A549 treated with AZD2906 at 1 μM for 4 hours (cell line): ENCODE data around the gene LZTR1. TPM values are rescaled to one million over a fixed set of nuclear protein-coding genes. Genes with fewer than 3 reads are reported as not detected.

Source experiments
- total RNA-seq: library from RNA; stranded (reverse); fragments of 200-300 nt; extraction: Qiagen RNA extraction; gene quantifications from 5 replicates; pipeline ENCODE4 v1.2.3, GENCODE V29; 2022

LZTR1 gene
- total RNA-seq: 12.6 to 21.2 TPM (median 17.1 TPM) in 5 replicates

DNA sequence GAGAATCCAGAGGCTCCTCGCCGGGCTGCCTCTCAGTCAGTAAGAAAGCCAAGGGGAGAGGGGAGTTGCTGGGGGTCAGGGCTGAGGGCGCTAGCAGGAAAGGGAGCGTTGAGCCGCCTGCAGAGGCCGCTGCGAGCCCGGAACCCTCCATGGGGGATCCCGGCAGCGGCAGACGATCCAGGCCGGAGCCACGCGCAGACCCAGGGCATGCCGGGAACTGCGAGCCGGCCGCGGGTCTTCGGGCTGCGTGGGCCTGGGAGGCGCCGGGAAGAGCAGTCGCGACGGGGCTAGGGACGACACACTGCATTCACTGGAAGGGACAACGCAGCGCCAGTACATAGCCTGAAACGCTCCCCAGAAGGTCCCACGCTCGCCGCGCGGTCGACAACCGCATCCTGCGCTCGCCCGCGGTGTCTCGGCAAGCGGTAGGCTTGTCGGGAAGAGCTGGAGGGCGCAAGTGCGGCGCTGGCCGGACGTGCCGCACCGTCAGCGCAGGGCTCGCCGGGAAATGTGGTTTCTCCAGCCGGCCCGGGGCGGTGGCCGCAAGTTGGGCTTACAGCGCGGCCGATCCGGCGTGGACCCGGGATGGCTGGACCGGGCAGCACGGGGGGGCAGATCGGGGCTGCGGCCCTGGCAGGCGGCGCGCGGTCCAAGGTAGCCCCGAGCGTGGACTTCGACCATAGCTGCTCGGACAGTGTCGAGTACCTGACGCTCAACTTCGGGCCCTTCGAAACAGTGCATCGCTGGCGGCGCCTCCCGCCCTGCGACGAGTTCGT lies at the start of gene LZTR1:
Gene LZTR1, plus strand, starts transcription at position 511 of the 776 bp plus-strand sequence. Its CDS starts 75 bp downstream, at position 586.

DNA sequence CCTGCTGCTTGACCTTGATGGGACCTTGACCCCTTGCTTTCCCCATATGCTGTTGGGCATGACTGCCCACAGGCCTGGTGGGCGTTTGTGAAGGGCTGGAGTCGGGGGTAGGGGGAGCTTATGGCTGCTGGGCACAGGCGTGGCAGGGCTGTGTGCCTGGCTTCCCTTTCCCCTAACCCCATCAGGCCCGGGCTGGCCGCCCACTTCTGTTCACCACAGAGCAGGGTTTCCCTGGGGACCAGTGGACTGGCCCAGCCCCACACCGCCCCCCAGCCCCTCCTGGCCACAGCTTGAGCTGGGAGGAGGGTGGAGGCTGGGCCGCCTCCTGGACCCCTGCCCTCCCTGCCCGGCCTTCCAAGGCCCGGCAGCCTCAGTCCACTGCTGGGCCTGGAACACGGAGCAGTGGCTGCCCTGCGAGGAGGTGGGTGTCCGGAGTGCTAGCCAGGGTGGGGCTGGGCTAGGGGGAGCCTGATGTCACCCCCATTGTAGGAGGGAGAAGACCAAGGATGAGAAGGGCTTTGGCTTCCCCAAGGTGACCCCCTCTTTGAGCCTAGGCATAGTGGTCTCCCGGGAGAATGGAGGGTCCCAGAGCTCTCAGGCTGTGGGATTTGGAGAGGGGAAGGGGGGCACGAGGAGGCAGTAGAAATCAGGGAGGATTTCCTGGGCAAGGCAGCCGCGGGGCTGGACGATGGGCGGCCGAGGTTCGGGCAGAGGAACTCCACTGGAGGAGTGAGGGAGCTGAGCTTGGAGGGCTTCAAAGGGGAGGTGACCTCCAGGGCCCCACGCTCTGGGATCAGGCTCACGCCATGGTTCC lies 15.0 kb upstream of the LZTR1 start, which contains the start of gene AIFM3:
Gene AIFM3, plus strand, starts transcription at position 373 of the 814 bp plus-strand sequence. CDS start 690 bp downstream, outside the sequence.

DNA sequence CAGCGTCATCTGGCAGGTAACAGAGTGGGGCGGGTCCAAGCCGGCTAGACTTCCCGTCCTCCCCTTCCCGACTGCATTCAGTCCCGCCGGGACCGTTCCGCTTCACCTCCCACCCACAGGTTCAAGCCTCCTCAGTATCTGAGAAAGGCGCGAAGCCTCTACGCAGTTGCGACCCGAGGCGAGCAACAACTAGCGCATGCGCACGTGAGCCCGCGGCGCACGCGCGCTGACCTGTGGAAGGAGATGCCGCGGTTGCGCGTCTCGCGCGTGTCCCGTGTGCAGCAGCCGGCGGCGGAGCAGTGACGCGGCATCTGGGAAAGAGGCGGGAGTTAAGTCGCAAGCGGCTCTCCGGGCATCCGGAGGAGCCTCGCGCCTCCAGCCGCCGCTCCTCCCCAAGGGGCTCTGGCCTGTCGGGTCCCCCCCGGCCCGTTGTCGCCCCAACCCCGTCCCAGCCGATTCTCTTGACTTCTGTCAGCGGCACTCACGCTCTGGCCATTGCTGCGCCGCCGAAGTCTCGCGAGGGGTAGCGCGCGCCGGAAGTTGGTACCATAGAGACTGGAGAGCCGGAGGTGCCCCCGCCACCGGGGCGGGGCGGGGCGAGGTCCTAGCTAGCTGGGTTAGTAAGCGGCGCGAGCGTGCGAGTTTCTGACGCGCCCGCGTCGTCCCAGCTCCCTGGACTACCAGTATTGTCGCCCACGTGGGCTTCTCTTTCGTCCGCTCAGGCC lies 19.7 kb downstream of the LZTR1 start, which contains the start of gene THAP7:
Gene THAP7, minus strand, starts transcription at position 518 of the 725 bp plus-strand sequence. Its CDS starts 207 bp downstream, at position 311.

DNA sequence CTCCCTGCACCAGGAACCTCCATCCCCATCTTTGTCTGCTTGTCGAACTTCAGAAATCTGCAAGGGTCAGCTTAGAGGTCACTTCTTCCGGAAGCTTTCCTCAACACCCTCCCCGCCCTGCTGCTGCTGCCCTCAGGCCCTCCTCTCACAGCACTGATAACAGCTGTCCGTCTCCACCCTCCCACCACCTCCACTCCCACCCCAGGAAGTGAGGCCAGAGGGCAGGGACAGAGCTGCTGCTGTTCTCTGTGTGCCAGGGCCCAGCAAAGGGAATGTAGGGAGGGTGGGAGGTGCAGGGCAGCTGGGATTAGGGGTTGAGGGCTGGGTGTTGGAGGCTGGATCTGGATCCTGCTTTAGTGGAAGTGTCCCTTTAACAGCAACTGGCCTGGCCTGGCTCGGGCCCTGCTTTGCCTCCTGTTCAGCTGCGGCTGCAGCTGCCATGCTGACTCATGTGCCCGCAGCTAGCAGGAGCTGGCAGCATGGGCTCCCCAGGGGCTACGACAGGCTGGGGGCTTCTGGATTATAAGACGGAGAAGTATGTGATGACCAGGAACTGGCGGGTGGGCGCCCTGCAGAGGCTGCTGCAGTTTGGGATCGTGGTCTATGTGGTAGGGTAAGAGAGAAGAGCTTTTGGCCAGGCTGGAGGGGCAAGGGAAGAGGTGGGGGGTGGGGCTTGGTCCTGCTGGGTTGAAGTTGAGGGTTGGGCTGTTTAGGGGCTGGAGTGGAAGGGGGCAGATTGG lies 32.8 kb downstream of the LZTR1 start, which contains the start of gene P2RX6:
Gene P2RX6, plus strand, starts transcription at position 440 of the 740 bp plus-strand sequence. Its CDS starts 10 bp downstream, at position 450.

DNA sequence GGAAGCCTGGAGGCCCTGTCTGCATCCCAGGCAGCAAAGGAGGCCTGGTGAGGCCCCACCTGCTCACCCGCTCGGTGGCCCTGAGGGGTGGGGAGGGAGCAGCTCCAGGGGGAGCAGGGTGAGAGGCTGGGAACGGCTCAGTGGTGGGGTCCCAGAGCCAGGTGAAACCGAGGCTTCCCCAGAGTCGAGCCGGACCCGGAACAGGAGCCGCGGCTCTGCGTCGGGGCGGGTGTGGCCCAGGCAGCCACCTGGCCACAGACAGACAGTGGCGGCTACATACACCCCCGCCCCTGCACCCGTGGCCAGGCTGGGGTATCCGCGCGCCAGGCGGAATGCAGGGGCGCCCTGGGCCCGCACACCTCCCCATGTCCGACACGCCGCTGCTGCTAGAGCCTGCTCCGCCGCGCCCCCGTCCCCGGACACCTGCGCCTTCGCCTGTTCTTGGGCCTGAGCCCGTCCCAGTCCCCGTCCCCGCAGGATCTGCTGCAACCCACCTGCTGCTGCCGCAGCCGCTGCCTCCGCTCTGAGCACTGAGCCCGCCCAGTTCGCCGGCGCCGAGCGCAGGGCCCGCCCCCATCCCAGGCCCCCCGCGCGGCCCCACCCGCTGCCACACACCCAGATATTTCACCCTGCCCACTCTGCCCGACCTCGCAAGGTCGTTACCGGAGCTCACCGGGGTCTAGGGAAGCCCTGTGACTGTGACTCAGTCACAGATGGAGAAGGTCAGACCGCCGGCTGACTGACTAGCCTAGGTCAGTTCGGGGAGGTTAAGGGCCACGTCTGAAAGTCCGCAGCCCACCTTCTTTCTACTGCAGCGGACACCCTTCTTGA lies 50.2 kb downstream of the LZTR1 start, which contains the start of gene SLC7A4:
Gene SLC7A4, minus strand, starts transcription at position 525 of the 831 bp plus-strand sequence. CDS start 749 bp downstream, outside the sequence.

DNA sequence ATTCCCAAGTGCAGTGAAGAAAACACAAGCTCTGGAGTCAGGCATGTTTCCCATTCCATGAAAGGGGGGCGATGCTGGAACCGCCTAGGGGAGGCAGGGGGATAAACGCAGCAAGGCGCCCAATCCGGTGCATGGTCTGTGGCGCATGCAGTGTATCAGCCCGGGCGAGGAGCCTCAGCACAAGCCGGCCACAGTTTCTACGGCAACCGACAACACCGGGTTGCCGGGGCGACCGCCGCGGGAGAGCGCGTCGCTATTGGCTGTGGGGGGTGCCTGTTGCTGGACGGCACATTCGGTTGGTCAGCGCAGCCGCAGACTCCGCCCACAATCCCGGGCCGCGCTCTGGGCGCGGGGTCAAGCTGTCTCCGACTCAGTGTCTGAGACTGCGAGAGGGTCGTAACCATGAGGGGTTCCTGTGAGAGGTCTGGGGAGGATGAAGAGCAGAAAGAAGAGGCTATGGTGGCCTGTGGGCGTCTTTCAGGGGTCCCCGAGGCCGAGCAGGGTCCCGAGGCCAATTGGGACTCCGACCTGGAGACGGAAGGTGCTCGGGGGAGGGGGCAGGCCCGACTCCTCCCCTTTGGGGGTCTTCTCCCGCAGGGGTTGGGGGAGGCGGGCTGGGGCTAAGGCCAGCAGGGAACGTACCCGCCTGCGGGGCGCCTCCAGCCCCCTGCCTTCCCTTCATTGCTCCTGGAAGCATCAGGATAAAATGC lies 63.6 kb downstream of the LZTR1 start, which contains the start of gene LRRC74B:
Gene LRRC74B, plus strand, starts transcription at position 362 of the 710 bp plus-strand sequence. Its CDS starts 41 bp downstream, at position 403.

Other genes starting within 250 kb of the LZTR1 start
- gene SERPIND1, start 208.2 kb upstream of the LZTR1 start, total RNA-seq: 0.02 to 0.03 TPM in 2 of 5 replicates, not detected in the others
- 16.9 to 20.7 TPM (median 19.7 TPM) in 5 replicates for gene PI4KA, start 123.5 kb upstream of the LZTR1 start, total RNA-seq
- 12.1 to 19.4 TPM (median 17.2 TPM) in 5 replicates for gene SNAP29, start 123.3 kb upstream of the LZTR1 start, total RNA-seq
- gene CRKL, start 64.9 kb upstream of the LZTR1 start, total RNA-seq: 20.7 to 27.5 TPM (median 21.5 TPM) in 5 replicates
- 1.9 to 4.2 TPM (median 3.2 TPM) in 5 replicates for gene AIFM3, start 15.0 kb upstream of the LZTR1 start, total RNA-seq
- gene THAP7, start 19.8 kb downstream of the LZTR1 start, total RNA-seq: 15.7 to 23.9 TPM (median 23.1 TPM) in 5 replicates
- 0.29 to 0.82 TPM (median 0.60 TPM) in 5 replicates for gene P2RX6, start 32.9 kb downstream of the LZTR1 start, total RNA-seq
- gene SLC7A4, start 50.3 kb downstream of the LZTR1 start, total RNA-seq: not detected in 5 replicates
- 0.05 to 0.06 TPM in 2 of 5 replicates, not detected in the others for gene LRRC74B, start 63.6 kb downstream of the LZTR1 start, total RNA-seq